ENCODE measurements around the gene PIGQ. TPM values are rescaled to one million over a fixed set of nuclear protein-coding genes. Genes with fewer than 3 reads are reported as not detected.

The PIGQ gene
- total RNA-seq, 2 donors from 2014 or later, result 76.5 to 83.1 TPM

DNA sequence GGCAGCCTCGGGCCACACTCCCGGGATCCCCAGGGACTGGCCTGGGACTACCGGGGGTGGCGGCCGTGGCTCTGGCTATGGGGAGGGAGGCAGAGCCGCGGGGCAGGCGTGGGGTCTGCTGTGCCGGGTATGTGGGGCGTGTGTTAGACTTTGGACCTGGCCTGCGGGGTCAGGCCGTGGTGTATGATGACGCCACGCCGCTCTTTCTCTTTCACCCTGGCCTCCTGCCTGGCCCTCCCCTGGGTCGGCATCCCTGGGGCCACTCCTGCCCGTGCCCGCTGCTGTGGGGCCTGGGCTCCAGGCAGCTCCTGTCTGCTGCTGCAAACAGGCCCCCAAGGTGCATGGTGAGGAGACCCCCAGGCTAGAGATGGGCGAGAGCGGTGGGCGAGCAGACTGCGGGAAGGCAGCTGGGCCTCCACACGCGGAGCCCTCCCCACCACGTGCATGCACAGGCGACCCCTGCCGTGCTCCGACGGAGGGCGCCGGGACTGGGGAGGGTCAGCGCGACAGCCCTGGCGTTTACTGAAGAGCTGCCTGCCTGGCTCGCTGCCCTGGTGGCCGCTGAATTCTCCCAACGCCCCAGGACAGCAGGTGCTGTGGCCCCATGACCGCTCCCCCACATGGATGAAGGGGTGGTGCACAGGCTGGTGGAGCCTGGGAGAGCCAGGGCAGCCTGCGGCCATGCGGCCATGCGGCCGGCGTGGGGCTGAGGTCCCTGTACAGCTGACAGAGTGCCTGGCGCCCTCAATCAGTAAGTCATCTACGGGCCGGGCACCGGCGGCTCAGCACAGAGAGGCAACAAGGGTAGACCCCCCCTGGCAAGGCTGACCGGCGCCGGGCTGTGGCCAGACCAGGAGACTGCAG is 26.2 kb upstream of the PIGQ start:
- WGBS, 2 donors, result 78 to 82% methylated on average over 11 to 43 of the region's 51 CpGs
- no peak overlapping the region for H3K27ac ChIP-seq

DNA sequence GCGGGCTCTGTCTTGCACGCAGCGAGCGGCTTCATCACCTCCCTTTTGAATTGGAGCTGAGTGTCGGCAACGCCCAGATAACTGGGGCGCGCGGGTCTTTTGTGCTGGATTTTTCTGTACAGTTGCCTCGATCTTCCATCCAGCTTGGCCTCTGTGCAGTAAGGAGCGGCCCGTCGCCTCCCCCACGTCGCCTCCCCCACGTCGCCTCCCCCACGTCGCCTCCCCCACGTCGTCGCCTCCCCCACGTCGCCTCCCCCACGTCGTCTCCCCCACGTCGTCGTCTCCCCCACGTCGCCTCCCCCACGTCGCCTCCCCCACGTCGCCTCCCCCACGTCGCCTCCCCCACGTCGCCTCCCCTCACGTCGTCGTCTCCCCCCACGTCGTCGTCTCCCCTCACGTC is 25.3 kb upstream of the PIGQ start:
- TF ChIP-seq, protein P1, sequence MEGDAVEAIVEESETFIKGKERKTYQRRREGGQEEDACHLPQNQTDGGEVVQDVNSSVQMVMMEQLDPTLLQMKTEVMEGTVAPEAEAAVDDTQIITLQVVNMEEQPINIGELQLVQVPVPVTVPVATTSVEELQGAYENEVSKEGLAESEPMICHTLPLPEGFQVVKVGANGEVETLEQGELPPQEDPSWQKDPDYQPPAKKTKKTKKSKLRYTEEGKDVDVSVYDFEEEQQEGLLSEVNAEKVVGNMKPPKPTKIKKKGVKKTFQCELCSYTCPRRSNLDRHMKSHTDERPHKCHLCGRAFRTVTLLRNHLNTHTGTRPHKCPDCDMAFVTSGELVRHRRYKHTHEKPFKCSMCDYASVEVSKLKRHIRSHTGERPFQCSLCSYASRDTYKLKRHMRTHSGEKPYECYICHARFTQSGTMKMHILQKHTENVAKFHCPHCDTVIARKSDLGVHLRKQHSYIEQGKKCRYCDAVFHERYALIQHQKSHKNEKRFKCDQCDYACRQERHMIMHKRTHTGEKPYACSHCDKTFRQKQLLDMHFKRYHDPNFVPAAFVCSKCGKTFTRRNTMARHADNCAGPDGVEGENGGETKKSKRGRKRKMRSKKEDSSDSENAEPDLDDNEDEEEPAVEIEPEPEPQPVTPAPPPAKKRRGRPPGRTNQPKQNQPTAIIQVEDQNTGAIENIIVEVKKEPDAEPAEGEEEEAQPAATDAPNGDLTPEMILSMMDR (IDR thresholded peaks at IDR 0.05), result no peak
- TF ChIP-seq POLR2A (IDR thresholded peaks at IDR 0.05), result no peak
- WGBS, 2 donors, result 94 to 98% methylated on average over 30 to 36 of the region's 46 CpGs
- H3K9me3 ChIP-seq, result no peaks in the 10 kb centered on the region
- no peak overlapping the region for H3K27ac ChIP-seq
- intact Hi-C loops (cut with DNase I), result no loop called here
- ATAC-seq (no peak), DNase-seq (no peak)
- H3K36me3 ChIP-seq (replicated peaks in 1 of 2; ENCODE audit: insufficient read depth in 1 of 2, low read depth in 2 of 2), result peaks cover 0 to 2% of the 10 kb centered on the region in 2 donors
- peaks cover 18% of the 10 kb centered on the region for H3K4me1 ChIP-seq
- no peaks in the 10 kb centered on the region for H3K27me3 ChIP-seq
- H3K4me3 ChIP-seq, result no peak overlapping the region

More for the DNA sequence above, 26.2 kb upstream of the PIGQ start:
- TF ChIP-seq POLR2A (IDR thresholded peaks at IDR 0.05), result no peak
- TF ChIP-seq, protein P1 (IDR thresholded peaks at IDR 0.05), result no peak
- H3K36me3 ChIP-seq (replicated peaks in 1 of 2; ENCODE audit: insufficient read depth in 1 of 2, low read depth in 2 of 2), result peaks cover 0 to under 1% of the 10 kb centered on the region in 2 donors
- H3K4me3 ChIP-seq, result no peak overlapping the region
- H3K4me1 ChIP-seq, result peaks cover 24% of the 10 kb centered on the region
- no peaks in the 10 kb centered on the region for H3K27me3 ChIP-seq
- no peak for ATAC-seq
- intact Hi-C loops (cut with DNase I), result no loop called here
- no peaks in the 10 kb centered on the region for H3K9me3 ChIP-seq
- no peak for DNase-seq

DNA sequence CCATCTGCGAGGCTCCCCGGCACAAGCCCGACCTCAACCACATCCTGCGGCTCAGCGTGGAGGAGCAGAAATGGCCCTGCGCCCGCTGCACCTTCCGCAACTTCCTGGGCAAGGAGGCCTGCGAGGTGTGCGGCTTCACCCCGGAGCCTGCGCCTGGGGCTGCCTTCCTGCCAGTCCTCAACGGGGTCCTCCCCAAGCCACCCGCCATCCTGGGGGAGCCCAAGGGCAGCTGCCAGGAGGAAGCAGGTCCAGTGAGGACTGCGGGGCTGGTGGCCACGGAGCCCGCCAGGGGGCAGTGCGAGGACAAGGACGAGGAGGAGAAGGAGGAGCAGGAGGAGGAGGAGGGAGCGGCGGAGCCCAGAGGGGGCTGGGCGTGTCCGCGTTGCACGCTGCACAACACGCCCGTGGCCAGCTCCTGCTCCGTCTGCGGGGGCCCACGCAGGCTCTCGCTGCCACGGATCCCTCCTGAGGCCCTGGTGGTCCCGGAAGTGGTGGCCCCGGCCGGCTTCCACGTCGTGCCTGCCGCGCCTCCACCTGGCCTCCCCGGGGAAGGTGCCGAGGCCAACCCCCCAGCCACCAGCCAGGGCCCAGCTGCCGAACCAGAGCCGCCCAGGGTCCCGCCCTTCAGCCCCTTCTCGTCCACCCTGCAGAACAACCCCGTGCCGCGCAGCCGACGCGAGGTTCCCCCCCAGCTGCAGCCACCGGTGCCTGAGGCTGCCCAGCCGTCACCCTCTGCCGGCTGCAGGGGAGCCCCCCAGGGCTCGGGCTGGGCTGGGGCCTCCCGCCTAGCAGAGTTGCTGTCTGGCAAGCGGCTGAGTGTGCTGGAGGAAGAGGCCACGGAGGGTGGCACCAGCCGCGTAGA is 22.6 kb upstream of the PIGQ start:
- no peaks in the 10 kb centered on the region for H3K27me3 ChIP-seq
- H3K4me1 ChIP-seq, result no peaks in the 10 kb centered on the region
- 62 to 89% methylated on average over 46 to 56 of the region's 60 CpGs for WGBS, 2 donors
- no peaks in the 10 kb centered on the region for H3K9me3 ChIP-seq
- peaks cover 4 to 9% of the 10 kb centered on the region in 2 donors for H3K36me3 ChIP-seq (replicated peaks in 1 of 2; ENCODE audit: insufficient read depth in 1 of 2, low read depth in 2 of 2)
- H3K4me3 ChIP-seq, result no peak overlapping the region
- peak; percentile 62 for ATAC-seq
- intact Hi-C loops (cut with DNase I), result no loop called here
- TF ChIP-seq POLR2A (IDR thresholded peaks at IDR 0.05), result no peak
- TF ChIP-seq, protein P1 (IDR thresholded peaks at IDR 0.05), result peak; percentile 21 to 58 (median 53)
- H3K27ac ChIP-seq, result no peak overlapping the region
- DNase-seq, result peak; percentile 60 to 74 (median 72)

DNA sequence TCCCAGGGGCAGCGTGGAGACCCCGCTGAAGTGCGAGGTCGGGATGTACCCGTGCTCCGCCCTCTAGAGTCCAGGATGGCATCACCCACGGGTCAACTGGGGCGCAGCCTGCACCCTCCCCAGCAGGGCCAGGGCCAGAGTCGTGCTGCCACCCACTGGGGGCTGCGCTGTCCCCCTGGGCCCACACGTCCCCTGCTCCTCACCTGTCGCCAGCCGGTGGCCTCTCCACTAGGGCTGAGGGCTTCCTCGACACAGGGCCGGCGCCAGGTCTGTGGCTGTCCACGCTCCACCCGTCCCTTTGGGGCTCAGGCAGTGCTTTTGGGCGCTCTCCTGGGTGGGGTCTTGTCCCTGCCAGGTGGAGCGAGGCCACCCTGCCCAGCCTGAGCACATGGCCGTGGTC is 21.2 kb upstream of the PIGQ start:
- ATAC-seq (no peak), DNase-seq (no peak)
- 92 to 100% methylated on average over 5 to 20 of the region's 21 CpGs for WGBS, 2 donors
- Histone ChIP-seq H3K27ac (no peak overlapping the region), H3K36me3 (replicated peaks in 1 of 2; ENCODE audit: insufficient read depth in 1 of 2, low read depth in 2 of 2) (peaks cover 4 to 9% of the 10 kb centered on the region in 2 donors), H3K4me3 (no peak overlapping the region), H3K9me3 (no peaks in the 10 kb centered on the region), H3K27me3 (no peaks in the 10 kb centered on the region), H3K4me1 (no peaks in the 10 kb centered on the region)
- intact Hi-C loops (cut with DNase I), result no loop called here
- TF ChIP-seq, protein P1 (IDR thresholded peaks at IDR 0.05), result no peak
- TF ChIP-seq POLR2A (IDR thresholded peaks at IDR 0.05), result no peak
